Caki2 (cell line): ENCODE measurements around the gene ZFYVE27. TPM values are rescaled to one million over a fixed set of nuclear protein-coding genes. Genes with fewer than 3 reads are reported as not detected.
A peak's percentile ranks its signal among the peaks of the same experiment; 100 is the strongest.

ENCODE experiments used
- DNase-seq: peaks from one replicate; pipeline ENCODE4 v3.0.0-alpha.2; 2015; ENCODE audit warnings: low read depth
- in situ Hi-C: cut with HindIII; loops from 2 replicates; pipeline ENCODE4 v1.10.0; 2016; ENCODE audit warnings: low sequenced_read_pairs, low pct_unique_long_range_greater_than_20kb, mixed read lengths
- total RNA-seq: library from RNA; depleted of rRNA; stranded (reverse); fragments of >200 nt; shearing (Covaris generic); gene quantifications from 2 replicates; pipeline ENCODE4 v1.2.3, GENCODE V29; 2014; ENCODE audit warnings: low replicate concordance

Gene ZFYVE27
- total RNA-seq, 1 experiment from 2014 or later: 30.5 TPM

GRCh38 chr10:97713826-97714400 lies 23.0 kb upstream of the ZFYVE27 start:
- in situ Hi-C loops: no loop called here
- peak; percentile 80 for DNase-seq

- DNase-seq: peak; percentile 50
- in situ Hi-C loops: no loop called here
Measured at GRCh38 chr10:97714401-97715258, 22.3 kb upstream of the ZFYVE27 start.

GRCh38 chr10:97715259-97715874 lies 21.6 kb upstream of the ZFYVE27 start:
- no peak for DNase-seq
- in situ Hi-C loops: no loop called here

GRCh38 chr10:97717627-97718026 lies 19.3 kb upstream of the ZFYVE27 start:
- in situ Hi-C loops: no loop called here
- DNase-seq: no peak

DNA sequence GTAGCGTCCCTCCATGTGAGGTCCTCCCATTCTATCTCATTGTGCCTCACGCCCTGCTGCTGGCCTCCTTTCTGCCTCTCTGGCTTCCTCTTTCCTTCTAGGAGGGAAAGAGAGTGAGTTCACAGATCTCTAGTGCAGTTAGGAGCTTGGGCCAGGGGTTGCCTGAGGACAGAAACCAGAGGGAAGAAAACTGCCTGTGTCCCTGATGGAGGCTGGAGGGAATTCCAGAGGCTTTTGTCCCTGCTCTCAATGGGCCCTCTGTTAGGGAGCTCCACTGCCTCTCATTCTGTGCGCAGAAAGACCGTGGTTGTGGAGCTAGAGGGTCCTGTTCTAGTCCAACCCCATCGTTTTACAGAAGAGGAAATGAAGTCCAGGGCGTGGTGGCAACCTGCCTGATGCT lies 18.8 kb upstream of the ZFYVE27 start:
- DNase-seq: no peak
- in situ Hi-C loops: no loop called here

GRCh38 chr10:97718659-97719142 lies 18.2 kb upstream of the ZFYVE27 start:
- in situ Hi-C loops: no loop called here
- DNase-seq: peak; percentile 46

DNA sequence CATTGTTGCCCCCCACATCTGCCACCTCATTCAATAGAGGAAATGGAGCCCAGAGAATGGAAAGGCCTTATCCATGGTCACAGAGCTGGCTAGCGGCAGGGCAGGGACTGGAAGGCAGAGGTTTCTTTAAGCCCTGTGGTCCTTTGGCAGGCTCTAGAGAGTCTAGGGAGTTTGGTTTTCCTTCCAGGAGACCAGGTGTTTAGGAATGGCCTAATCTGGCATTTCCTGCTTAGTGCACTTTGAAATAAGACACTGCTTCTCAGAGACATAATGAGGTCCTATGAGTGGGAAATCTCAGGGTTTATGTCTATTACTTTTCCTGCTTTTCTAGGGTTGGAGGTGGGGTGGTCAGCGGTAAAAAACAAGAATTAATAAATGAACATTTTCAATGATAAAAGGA lies 17.3 kb upstream of the ZFYVE27 start:
- in situ Hi-C loops: no loop called here
- DNase-seq: no peak

GRCh38 chr10:97721871-97722780 lies 14.8 kb upstream of the ZFYVE27 start:
- in situ Hi-C loops: no loop called here
- DNase-seq: no peak

DNA sequence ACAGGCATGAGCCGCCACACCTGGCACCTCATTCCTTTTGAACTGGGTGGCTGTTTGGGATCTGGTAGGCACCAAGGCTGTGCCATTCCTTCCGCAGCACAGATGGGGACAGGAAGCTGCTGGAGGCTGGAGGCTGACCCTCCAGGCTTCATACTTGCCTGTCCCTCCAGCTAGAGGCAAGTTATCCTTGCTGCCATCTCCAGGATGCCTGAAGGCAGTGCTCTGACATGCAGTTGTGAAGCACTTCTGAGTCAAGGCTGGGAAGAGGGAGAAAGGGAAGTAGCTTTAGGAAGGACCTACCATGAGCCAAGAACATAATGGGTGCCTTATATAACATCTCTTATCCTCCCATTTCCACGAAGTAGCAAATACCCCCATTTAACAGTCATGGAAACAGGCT lies 13.9 kb upstream of the ZFYVE27 start:
- DNase-seq: no peak

DNA sequence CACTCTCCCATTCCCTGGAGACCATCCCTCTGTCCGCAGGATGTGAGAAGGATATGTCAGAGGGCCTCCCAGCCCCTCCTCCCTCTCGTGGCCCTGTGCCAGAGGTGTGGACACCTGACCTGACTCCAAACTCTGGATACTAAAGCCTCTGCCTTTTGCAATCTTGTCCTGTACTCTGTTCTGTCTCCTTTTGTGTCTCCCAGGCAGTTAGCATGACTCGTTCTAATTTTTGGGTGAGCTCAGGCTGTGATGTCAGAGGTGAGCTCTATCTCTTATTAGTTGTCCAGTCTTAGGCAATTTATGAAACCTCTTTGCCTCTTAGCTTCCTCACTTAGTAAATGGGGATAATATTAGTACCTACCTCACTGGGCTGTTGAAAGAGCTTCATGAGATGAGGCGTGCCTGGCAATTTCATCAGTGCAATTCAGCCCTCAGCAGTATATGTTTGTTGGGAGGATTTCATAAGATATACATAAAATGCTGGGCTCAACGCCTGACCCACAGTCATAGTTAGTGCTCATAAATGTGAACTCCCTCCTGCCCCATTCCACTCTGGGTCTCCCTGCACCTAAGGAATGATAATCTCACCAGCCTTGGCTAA lies 12.5 kb upstream of the ZFYVE27 start:
- DNase-seq: no peak
- in situ Hi-C loops: no loop called here

More for the DNA sequence above, 13.9 kb upstream of the ZFYVE27 start:
- in situ Hi-C loops: no loop called here

DNA sequence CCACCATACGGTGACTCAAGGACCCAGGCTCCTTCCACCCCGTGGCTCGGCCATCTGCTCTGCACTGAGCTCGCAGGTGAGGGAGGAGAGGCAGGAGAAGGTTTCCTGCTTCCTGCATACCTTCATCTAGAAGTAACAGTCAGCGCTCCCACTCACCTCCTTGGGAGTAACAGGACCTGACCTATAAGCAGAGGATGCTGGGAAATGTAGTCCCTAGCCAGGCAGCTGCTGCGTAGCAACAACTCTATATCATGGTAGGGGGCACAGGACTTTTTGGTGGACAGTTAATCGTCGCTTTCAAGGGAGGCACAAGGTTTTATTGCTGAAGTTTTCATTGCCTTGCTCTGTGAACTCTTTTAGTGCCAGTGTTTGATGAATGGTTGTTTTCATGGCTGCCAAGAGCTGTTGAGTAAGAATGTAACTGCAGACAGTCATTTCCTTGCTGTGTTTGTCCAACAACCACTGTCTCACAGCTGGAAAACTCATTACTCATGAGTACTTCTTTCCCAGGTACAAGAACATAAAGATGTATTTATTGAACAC lies 10.2 kb upstream of the ZFYVE27 start:
- in situ Hi-C loops: no loop called here
- DNase-seq: peak; percentile 36

DNA sequence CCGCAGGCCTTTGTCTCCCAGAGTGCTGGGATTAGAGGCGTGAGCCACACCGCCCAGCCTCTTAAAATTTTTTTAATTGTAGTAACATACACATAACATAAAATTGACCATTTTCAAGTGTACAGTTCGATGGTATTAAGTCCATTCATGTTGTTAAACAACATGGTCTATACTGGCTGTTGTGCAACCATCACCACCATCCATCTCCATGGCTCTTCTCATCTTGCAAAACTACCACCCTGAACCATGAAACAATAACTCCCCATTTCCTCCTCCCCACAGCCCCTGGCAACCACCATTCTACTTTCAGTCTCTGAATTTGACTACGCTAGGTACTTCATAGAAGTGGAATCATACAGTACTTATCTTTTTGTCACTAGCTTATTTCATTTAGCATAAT lies 7.9 kb upstream of the ZFYVE27 start:
- in situ Hi-C loops: no loop called here
- no peak for DNase-seq

GRCh38 chr10:97731346-97732051 lies 5.4 kb upstream of the ZFYVE27 start:
- DNase-seq: peak; percentile 60
- in situ Hi-C loops: no loop called here

DNA sequence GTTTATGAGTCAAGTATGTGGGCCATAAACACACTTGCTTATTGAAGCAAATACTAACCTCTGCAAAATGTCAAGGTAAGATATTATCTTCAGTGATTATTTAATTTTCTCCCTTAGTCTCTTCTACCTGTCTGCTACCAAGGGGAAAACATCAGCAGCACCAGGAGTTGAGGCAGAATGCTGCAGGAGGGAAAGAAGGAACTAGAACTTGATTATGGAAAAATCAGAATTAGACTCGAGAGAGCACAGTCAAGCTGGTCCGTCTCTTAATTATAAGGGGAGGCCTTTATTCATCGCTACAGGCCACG lies 4.9 kb upstream of the ZFYVE27 start:
- no peak for DNase-seq
- in situ Hi-C loops: no loop called here

DNA sequence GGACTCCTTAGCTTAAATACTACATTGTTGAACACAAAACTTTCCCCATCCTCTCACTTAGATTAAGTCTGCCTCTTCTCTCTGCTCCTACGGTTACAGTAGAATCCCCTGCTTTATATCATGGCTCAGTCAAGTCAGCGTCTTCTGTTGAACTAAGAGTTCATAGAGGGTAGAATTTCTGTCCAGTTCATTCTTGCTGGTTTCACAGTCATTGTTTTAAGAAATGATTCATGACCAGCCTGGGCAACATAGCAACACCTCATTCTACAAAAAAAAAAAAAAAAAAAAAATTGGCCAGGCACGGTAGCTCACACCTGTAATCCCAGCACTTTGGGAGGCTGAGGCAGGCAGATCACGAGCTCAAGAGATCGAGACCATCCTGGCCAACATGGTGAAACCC lies 3.7 kb upstream of the ZFYVE27 start:
- in situ Hi-C loops: no loop called here
- DNase-seq: no peak

DNA sequence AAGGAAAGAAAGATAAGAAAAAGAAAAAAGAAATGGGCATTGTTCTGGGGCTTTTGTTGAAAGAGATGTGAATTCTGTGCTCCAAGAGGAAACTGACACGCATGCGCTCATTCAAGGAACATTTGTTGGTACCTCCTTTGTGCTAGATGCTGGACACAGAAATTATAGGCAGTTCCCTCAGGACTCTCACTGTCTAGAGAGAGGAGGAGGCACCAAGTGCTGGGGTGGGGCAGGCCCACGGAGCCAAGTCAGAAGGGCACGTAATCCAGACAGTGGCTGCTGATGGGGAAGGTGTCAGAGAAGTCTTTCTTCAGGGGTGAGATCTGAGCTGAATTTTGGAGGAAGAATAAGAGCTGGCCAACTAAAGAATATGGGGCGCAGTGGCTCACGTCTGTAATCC lies 2.9 kb upstream of the ZFYVE27 start:
- DNase-seq: no peak
- in situ Hi-C loops: no loop called here

DNA sequence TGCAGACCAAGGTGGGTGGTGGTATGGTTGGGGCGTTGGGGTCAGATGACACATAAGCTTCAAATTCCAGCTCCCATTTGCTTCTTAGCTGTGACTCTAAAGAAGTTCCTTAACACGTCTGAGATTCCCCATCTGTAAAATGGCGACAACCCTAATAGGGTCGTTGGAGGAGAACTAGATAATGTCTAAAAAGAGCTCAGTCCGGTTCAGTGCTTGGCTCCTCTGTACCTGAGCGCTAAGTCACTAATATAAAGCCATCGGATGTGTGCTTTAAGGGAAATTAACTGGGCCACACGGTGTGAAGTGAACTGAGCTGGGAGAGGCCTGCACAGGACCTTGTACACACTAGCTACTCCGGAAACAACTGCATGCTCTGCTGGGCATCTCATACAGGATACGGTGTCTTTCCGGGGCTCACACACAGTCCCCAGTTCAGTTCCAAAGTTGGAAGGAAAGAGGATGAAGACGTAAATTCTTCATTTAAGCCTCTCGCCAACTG lies 476 bp upstream of the ZFYVE27 start:
- in situ Hi-C loops: no loop called here
- no peak for DNase-seq
